CD14-positive monocyte (primary cell): ENCODE data around the gene SYNRG. TPM values are rescaled to one million over a fixed set of nuclear protein-coding genes. Genes with fewer than 3 reads are reported as not detected.

Source experiments
- DNase-seq, 3 donors: peaks; one replicate each; pipeline ENCODE4 v3.0.0-alpha.2; 2011 to 2022
- H2AFZ ChIP-seq: 2 replicates; pipeline ENCODE4 v1.6.0; 2012; ENCODE audit warnings: mild to moderate bottlenecking, low read depth, low read length, inconsistent platforms; ENCODE audit not compliant: insufficient read depth, poor library complexity, severe bottlenecking
- H3K27ac ChIP-seq, 2 donors: 1 replicate in 1 of 2; 2 replicates in 1 of 2; pipeline ENCODE4 v1.5.1; 2012 to 2013; ENCODE audit warnings: low read length in 2 of 2, control low read depth in 1 of 2, inconsistent platforms in 1 of 2, low read depth in 1 of 2, mild to moderate bottlenecking in 1 of 2
- H3K27me3 ChIP-seq, 2 donors: one replicate each; pipeline versions ENCODE4 v1.6.0 to v1.6.1; 2011 to 2013; ENCODE audit warnings: low read length in 2 of 2; ENCODE audit not compliant: control insufficient read depth in 2 of 2, insufficient read depth in 2 of 2
- H3K36me3 ChIP-seq, 2 donors: replicated peaks in 1 of 2; 1 replicate in 1 of 2; 2 replicates in 1 of 2; pipeline versions ENCODE4 v1.5.1 to v1.6.1; 2012 to 2013; ENCODE audit warnings: low read length in 2 of 2, control low read depth in 1 of 2, inconsistent platforms in 1 of 2, mild to moderate bottlenecking in 1 of 2; ENCODE audit not compliant: insufficient read depth in 2 of 2, control insufficient read depth in 1 of 2
- H3K4me1 ChIP-seq, 2 donors: 1 replicate in 1 of 2; 2 replicates in 1 of 2; pipeline versions ENCODE4 v1.5.1 to v1.6.1; 2012 to 2013; ENCODE audit warnings: low read length in 2 of 2, control low read depth in 1 of 2, inconsistent platforms in 1 of 2, mild to moderate bottlenecking in 1 of 2, moderate library complexity in 1 of 2; ENCODE audit not compliant: insufficient read depth in 2 of 2, control insufficient read depth in 1 of 2
- H3K4me2 ChIP-seq: replicated peaks from 2 replicates; pipeline ENCODE3; 2012; ENCODE audit warnings: low read length, moderate library complexity, mild to moderate bottlenecking; ENCODE audit not compliant: poor library complexity, severe bottlenecking; ENCODE audit errors: extremely low read depth
- H3K4me3 ChIP-seq, 3 experiments: fragments of 200-600 bp in 1 of 3; sonication (generic) in 1 of 3; replicated peaks in 1 of 3; 1 replicate in 2 of 3; 2 replicates in 1 of 3; pipeline ENCODE4 v1.5.1; 2011 to 2013; ENCODE audit warnings: low read length in 3 of 3, mild to moderate bottlenecking in 3 of 3, control low read depth in 2 of 3, low read depth in 2 of 3, inconsistent platforms in 1 of 3, moderate library complexity in 1 of 3
- H3K79me2 ChIP-seq: 2 replicates; pipeline ENCODE4 v1.6.0; 2012; ENCODE audit warnings: mild to moderate bottlenecking, control low read depth, inconsistent platforms, low read length, moderate library complexity; ENCODE audit not compliant: insufficient read depth
- H3K9ac ChIP-seq: 2 replicates; pipeline ENCODE4 v1.6.0; 2017; ENCODE audit warnings: low read length, mild to moderate bottlenecking; ENCODE audit not compliant: insufficient read depth, poor library complexity, severe bottlenecking
- H3K9me3 ChIP-seq, 2 donors: replicated peaks in 1 of 2; 1 replicate in 1 of 2; 2 replicates in 1 of 2; pipeline versions ENCODE4 v1.5.1 to v1.6.1; 2012 to 2013; ENCODE audit warnings: low read length in 2 of 2, control low read depth in 1 of 2; ENCODE audit not compliant: control insufficient read depth in 1 of 2, insufficient read depth in 1 of 2
- H4K20me1 ChIP-seq: 2 replicates; pipeline ENCODE4 v1.6.0; 2012; ENCODE audit warnings: mild to moderate bottlenecking, low read length, control low read depth, moderate library complexity; ENCODE audit not compliant: insufficient read depth
- H3K27ac Mint-ChIP-seq, 7 donors: one replicate each; pipeline ENCODE4 v1.8.0; 2020; ENCODE audit warnings: mild to moderate bottlenecking in 7 of 7, mixed read lengths in 7 of 7, moderate library complexity in 6 of 7, inconsistent platforms in 2 of 7
- H3K27me3 Mint-ChIP-seq, 3 donors: one replicate each; pipeline ENCODE4 v1.8.0; 2021 to 2022; ENCODE audit warnings: low read depth in 3 of 3, mild to moderate bottlenecking in 3 of 3, mixed read lengths in 3 of 3, moderate library complexity in 3 of 3, inconsistent platforms in 1 of 3
- H3K36me3 Mint-ChIP-seq, 2 donors: one replicate each; pipeline ENCODE4 v1.8.0; 2020; ENCODE audit warnings: mixed read lengths in 2 of 2, inconsistent platforms in 1 of 2, mild to moderate bottlenecking in 1 of 2
- H3K4me1 Mint-ChIP-seq: one replicate; pipeline ENCODE4 v1.8.0; 2020; ENCODE audit warnings: mild to moderate bottlenecking, mixed read lengths
- H3K4me3 Mint-ChIP-seq, 2 donors: one replicate each; pipeline ENCODE4 v1.8.0; 2020; ENCODE audit warnings: mild to moderate bottlenecking in 2 of 2, mixed read lengths in 2 of 2, moderate library complexity in 1 of 2
- H3K9me3 Mint-ChIP-seq, 7 donors: one replicate each; pipeline ENCODE4 v1.8.0; 2020 to 2022; ENCODE audit warnings: mixed read lengths in 7 of 7, mild to moderate bottlenecking in 6 of 7, moderate library complexity in 6 of 7, inconsistent platforms in 2 of 7
- CTCF ChIP-seq: fragments of 200-600 bp; IDR thresholded peaks from one replicate; pipeline ENCODE4 v1.8.0; 2022; ENCODE audit warnings: antibody characterized with exemption, mild to moderate bottlenecking
- WGBS: methylation state at CpG from one replicate; pipeline ENCODE4 v1.1.5; 2013; ENCODE audit warnings: missing lambda C conversion rate; ENCODE audit not compliant: insufficient coverage; 5-methylcytosine and 5-hydroxymethylcytosine counted together
- intact Hi-C, 2 donors: fragments of 100-400 bp; cut with micrococcal nuclease; formaldehyde crosslinking; loops; one replicate each; pipeline versions ENCODE4 v1.15.0 to v1.15.1; 2023
- polyA plus RNA-seq, 3 donors: library from polyadenylated mRNA; depleted of rRNA in 1 of 3; unstranded in 2 of 3; stranded (reverse) in 1 of 3; fragments of 300-500 nt in 2 of 3; fragments of >200 nt in 1 of 3; fragmentation: Illumina TruSeq in 2 of 3; gene quantifications; 1 replicate in 2 of 3; 2 replicates in 1 of 3; pipeline ENCODE4 v1.2.3, GENCODE V29; 2012 to 2021

SYNRG gene
- polyA plus RNA-seq, 3 donors, result 13.1 to 17.5 (median 16.9) TPM

- Mint-ChIP-seq H3K36me3 (peaks cover 70 to 81% of the 10 kb centered on the region in 2 donors), H3K27me3 (no peaks in the 10 kb centered on the region), H3K27ac (no peak overlapping the region), H3K9me3 (no peaks in the 10 kb centered on the region), H3K4me1 (peaks cover 4% of the 10 kb centered on the region), H3K4me3 (no peak overlapping the region)
- intact Hi-C loops, result no loop called here
- Histone ChIP-seq H3K4me3 (no peak overlapping the region), H3K27ac (no peak overlapping the region), H3K27me3 (no peaks in the 10 kb centered on the region), H3K79me2 (peaks cover 29% of the 10 kb centered on the region), H4K20me1 (peaks cover 84% of the 10 kb centered on the region), H3K36me3 (peaks cover 57 to 93% of the 10 kb centered on the region in 2 donors), H2AFZ (no peak overlapping the region), H3K9ac (no peak overlapping the region), H3K4me2 (no peak overlapping the region), H3K4me1 (no peaks in the 10 kb centered on the region), H3K9me3 (no peaks in the 10 kb centered on the region)
- DNase-seq, result no peak
- WGBS, result 100% methylated on average over 1 of the region's 6 CpGs
- TF ChIP-seq CTCF, result no peak
Measured at GRCh38 chr17:37592291-37592690, 16.9 kb downstream of the SYNRG start.

GRCh38 chr17:37585066-37585465 is 24.2 kb downstream of the SYNRG start:
- H3K9me3 ChIP-seq, result no peaks in the 10 kb centered on the region
- intact Hi-C loops, result no loop called here
- H3K27ac ChIP-seq, result no peak overlapping the region
- H3K79me2 ChIP-seq, result peaks cover 10% of the 10 kb centered on the region
- Mint-ChIP-seq H3K4me3 (no peak overlapping the region), H3K27me3 (no peaks in the 10 kb centered on the region), H3K36me3 (peaks cover 72 to 79% of the 10 kb centered on the region in 2 donors), H3K4me1 (no peaks in the 10 kb centered on the region), H3K9me3 (no peaks in the 10 kb centered on the region), H3K27ac (no peak overlapping the region)
- H3K4me2 ChIP-seq, result no peak overlapping the region
- no peak overlapping the region for H2AFZ ChIP-seq
- no peak for DNase-seq
- H3K4me1 ChIP-seq, result no peaks in the 10 kb centered on the region
- H3K27me3 ChIP-seq, result no peaks in the 10 kb centered on the region
- 100% methylated on average over 1 of the region's 3 CpGs for WGBS
- no peak overlapping the region for H3K9ac ChIP-seq
- no peak overlapping the region for H3K4me3 ChIP-seq
- TF ChIP-seq CTCF, result no peak
- peaks cover 31% of the 10 kb centered on the region for H4K20me1 ChIP-seq
- peaks cover 74 to 93% of the 10 kb centered on the region in 2 donors for H3K36me3 ChIP-seq
